NT2/D1 (cell line): ENCODE results near the gene TNK1.

Source experiments
- DNase-seq: peaks from one replicate; pipeline ENCODE4 v3.0.0-alpha.2; 2011; ENCODE audit warnings: low read depth, low spot score
- H3K27me3 ChIP-seq: 2 replicates; pipeline ENCODE4 v1.6.0; 2011; ENCODE audit warnings: mild to moderate bottlenecking; ENCODE audit not compliant: insufficient read length, insufficient read depth
- H3K36me3 ChIP-seq: 2 replicates; pipeline ENCODE4 v1.6.1; 2011; ENCODE audit warnings: mild to moderate bottlenecking, low read length, mixed read lengths; ENCODE audit not compliant: insufficient read depth, insufficient read length
- H3K4me1 ChIP-seq: 2 replicates; pipeline ENCODE4 v1.5.1; 2011; ENCODE audit not compliant: insufficient read depth, insufficient read length
- H3K4me3 ChIP-seq: 2 replicates; pipeline ENCODE4 v1.5.1; 2011; ENCODE audit warnings: low read depth; ENCODE audit not compliant: insufficient read length
- H3K9ac ChIP-seq: 2 replicates; pipeline ENCODE4 v1.6.0; 2011; ENCODE audit warnings: low read depth; ENCODE audit not compliant: insufficient read length
- H3K9me3 ChIP-seq: 2 replicates; pipeline ENCODE4 v1.5.1; 2011; ENCODE audit warnings: mild to moderate bottlenecking, low read length; ENCODE audit not compliant: insufficient read depth
- SUZ12 ChIP-seq: IDR thresholded peaks from 2 replicates; pipeline ENCODE4 v1.6.1; 2011; ENCODE audit not compliant: insufficient read length, insufficient read depth; ENCODE audit errors: extremely low read depth
- YY1 ChIP-seq: IDR thresholded peaks from 2 replicates; pipeline ENCODE4 v1.6.1; 2011; ENCODE audit not compliant: insufficient read length, insufficient read depth
- ZNF274 ChIP-seq: IDR thresholded peaks from 2 replicates; pipeline ENCODE4 v1.6.1; 2011; ENCODE audit warnings: mild to moderate bottlenecking, low read depth, low read length

TNK1 gene

GRCh38 chr17:7435676-7436555, 55.0 kb downstream of the TNK1 start:
- no peak for DNase-seq
- Histone ChIP-seq H3K9ac (peak overlapping the region; percentile 58), H3K4me3 (peak overlapping the region; percentile 44), H3K27me3 (peaks cover 31% of the 10 kb centered on the region), H3K4me1 (peaks cover 9% of the 10 kb centered on the region), H3K36me3 (no peaks in the 10 kb centered on the region), H3K9me3 (no peaks in the 10 kb centered on the region)
- TF ChIP-seq ZNF274 = no peak

GRCh38 chr17:7436556-7437368, 55.9 kb downstream of the TNK1 start:
- Histone ChIP-seq H3K9me3 (no peaks in the 10 kb centered on the region), H3K4me3 (peak overlapping the region; percentile 44), H3K36me3 (no peaks in the 10 kb centered on the region), H3K4me1 (peaks cover 9% of the 10 kb centered on the region), H3K9ac (peak overlapping the region; percentile 74), H3K27me3 (peaks cover 34% of the 10 kb centered on the region)
- peak; percentile 63 for DNase-seq
- TF ChIP-seq ZNF274 = no peak
- no peak for TF ChIP-seq YY1
- TF ChIP-seq SUZ12 = no peak

DNA sequence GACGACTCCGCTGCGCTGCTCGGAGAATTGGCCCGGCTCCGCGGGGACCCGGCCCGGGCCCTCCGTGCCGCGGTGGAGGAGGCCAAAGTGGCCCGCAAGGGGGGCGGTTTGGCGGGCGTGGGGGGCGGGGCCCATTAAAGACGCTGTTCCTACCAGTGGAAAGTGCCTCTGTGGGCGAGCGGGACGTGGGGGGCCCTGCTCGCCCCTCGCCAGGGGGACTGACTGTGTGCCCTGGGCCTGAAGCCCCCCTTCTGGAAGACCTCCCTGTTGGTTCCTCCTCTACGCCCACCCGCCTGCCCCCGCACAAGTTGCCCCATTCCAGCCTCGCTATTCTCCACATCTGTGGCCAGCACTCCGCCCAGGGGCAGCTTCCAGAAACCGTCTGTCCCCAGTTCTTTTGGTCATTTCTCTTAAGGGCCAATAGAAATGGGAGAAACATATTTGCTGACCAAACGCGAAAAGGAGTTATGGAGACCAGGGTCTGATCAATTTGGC, 56.5 kb downstream of the TNK1 start:
- H3K9me3 ChIP-seq = no peaks in the 10 kb centered on the region
- peaks cover 41% of the 10 kb centered on the region for H3K27me3 ChIP-seq
- no peaks in the 10 kb centered on the region for H3K36me3 ChIP-seq
- peak overlapping the region; percentile 74 for H3K9ac ChIP-seq
- H3K4me3 ChIP-seq = peak overlapping the region; percentile 39
- no peak for DNase-seq
- H3K4me1 ChIP-seq = peaks cover 9% of the 10 kb centered on the region
- no peak for TF ChIP-seq ZNF274
- no peak for TF ChIP-seq YY1
- no peak for TF ChIP-seq SUZ12

DNA sequence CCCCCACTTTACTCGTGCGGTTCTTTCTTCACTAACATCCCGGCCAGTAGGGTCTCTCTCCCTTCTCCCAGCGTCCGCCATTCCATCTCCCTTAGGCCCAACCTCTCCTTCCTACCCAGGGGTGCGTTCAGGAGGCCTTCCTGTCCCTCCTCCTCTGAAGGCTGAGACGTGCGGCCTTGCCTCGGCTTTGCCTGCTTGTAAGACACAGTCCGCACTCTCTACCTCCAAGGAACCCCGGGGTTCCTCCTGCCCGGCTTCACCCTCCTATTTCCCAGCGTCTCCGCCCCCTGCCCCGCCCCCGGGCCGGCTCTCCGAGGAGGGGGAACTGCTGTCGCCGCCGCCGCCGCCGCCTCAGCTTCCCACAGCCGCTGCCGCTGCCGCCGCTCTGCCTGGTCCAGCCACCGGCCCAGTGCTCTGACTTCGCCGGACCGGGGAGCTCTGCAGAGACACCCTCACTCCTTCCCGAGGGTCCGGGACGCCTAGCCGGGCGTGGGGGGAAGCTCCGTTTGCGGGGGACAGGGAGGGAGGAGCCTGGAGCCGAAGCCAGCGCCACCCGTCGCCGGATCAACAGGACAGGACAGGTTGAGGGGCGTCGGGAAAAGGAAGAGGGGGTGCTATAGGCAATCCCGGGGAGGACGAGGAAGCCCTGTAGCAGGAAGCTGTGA, 57.2 kb downstream of the TNK1 start:
- peak overlapping the region; percentile 39 for H3K4me3 ChIP-seq

GRCh38 chr17:7438656-7439460, 58.0 kb downstream of the TNK1 start:
- H3K9me3 ChIP-seq = no peaks in the 10 kb centered on the region
- no peak for DNase-seq
- TF ChIP-seq YY1 (no peak), SUZ12 (no peak), ZNF274 (no peak)
- peaks cover 52% of the 10 kb centered on the region for H3K27me3 ChIP-seq
- peak overlapping the region; percentile 37 for H3K4me3 ChIP-seq
- H3K9ac ChIP-seq = peak overlapping the region; percentile 93
- peaks cover 9% of the 10 kb centered on the region for H3K4me1 ChIP-seq
- no peaks in the 10 kb centered on the region for H3K36me3 ChIP-seq

More for the DNA sequence above, 57.2 kb downstream of the TNK1 start:
- Histone ChIP-seq H3K36me3 (no peaks in the 10 kb centered on the region), H3K9me3 (no peaks in the 10 kb centered on the region), H3K9ac (peak overlapping the region; percentile 74), H3K27me3 (peaks cover 44% of the 10 kb centered on the region), H3K4me1 (peaks cover 9% of the 10 kb centered on the region)
- TF ChIP-seq YY1 (no peak), SUZ12 (no peak), ZNF274 (no peak)
- no peak for DNase-seq
